A549 (cell line): ENCODE data around the gene SAMD3. TPM values are rescaled to one million over a fixed set of nuclear protein-coding genes. Genes with fewer than 3 reads are reported as not detected.
"Not testable (repeated sequence)": the region's sequence is repeated elsewhere in the genome, so short reads cannot be mapped to it uniquely, and the experiment has no call there.

Source experiments
- ATAC-seq, 2 experiments: fragments of 200-7000 bp in 1 of 2; fragments of >200 bp in 1 of 2; cut with Nextera tagmentation in 1 of 2; cut with Tn5 transposase in 1 of 2; 3 replicates each; pipeline versions ENCODE4 v1.8.0 to v1.9.1; 2018 to 2020; ENCODE audit warnings: mild to moderate bottlenecking in 1 of 2, moderate library complexity in 1 of 2
- CTCF ChIA-PET: fragments of 300-600 bp; sonication (Branson Sonifier 250); formaldehyde crosslinking; extraction: SDS; loops from one replicate; lab custom pipeline; 2021; ENCODE audit warnings: antibody characterized with exemption, inconsistent platforms; lab: Yijun Ruan, JAX
- POLR2A ChIA-PET: fragments of 350-600 bp; formaldehyde crosslinking; extraction: SDS; loops from one replicate; lab custom pipeline; 2021; ENCODE audit warnings: antibody characterized with exemption, inconsistent platforms; lab: Yijun Ruan, JAX
- DNase-seq, 2 experiments: peaks; one replicate each; pipeline versions ENCODE4 v3.0.0 to v3.0.0-alpha.2; 2011 to 2016; ENCODE audit warnings: low read depth in 1 of 2, low spot score in 1 of 2
- FAIRE-seq: peaks from 2 replicates; lab custom pipeline; 2011; peaks lifted over from hg19 to GRCh38; lab: Jason Lieb, UNC
- H3K27ac ChIP-seq, 2 experiments: fragments of >200 bp; sonication (Bioruptor Twin); formaldehyde crosslinking; 3 replicates each; pipeline ENCODE4 v1.5.1; 2016 to 2017
- H3K4me1 ChIP-seq: fragments of >200 bp; sonication (Bioruptor Twin); formaldehyde crosslinking; 3 replicates; pipeline ENCODE4 v1.6.1; 2016
- H3K4me2 ChIP-seq: fragments of >200 bp; sonication (Bioruptor Twin); formaldehyde crosslinking; 3 replicates; pipeline ENCODE4 v1.6.1; 2016
- H3K4me3 ChIP-seq: fragments of >200 bp; sonication (Bioruptor Twin); formaldehyde crosslinking; 3 replicates; pipeline ENCODE4 v1.5.1; 2016
- H3K9me3 ChIP-seq: fragments of >200 bp; sonication (Bioruptor Twin); formaldehyde crosslinking; 3 replicates; pipeline ENCODE4 v1.6.1; 2016
- CBX2 ChIP-seq: fragments of 200-600 bp; sonication (generic); IDR thresholded peaks from 2 replicates; pipeline ENCODE4 v1.6.1; 2016; ENCODE audit warnings: low read depth, mild to moderate bottlenecking, borderline replicate concordance
- CBX8 ChIP-seq: fragments of 200-600 bp; sonication (generic); IDR thresholded peaks from 2 replicates; pipeline ENCODE4 v1.6.1; 2016
- CEBPB ChIP-seq, 2 experiments: fragments of >200 bp in 1 of 2; sonication (Bioruptor Twin) in 1 of 2; formaldehyde crosslinking in 1 of 2; IDR thresholded peaks; 2 replicates each; pipeline ENCODE4 v1.6.1; 2012 to 2016
- ELK1 ChIP-seq: fragments of 150-350 bp; IDR thresholded peaks from 2 replicates; pipeline ENCODE4 v1.6.1; 2014; ENCODE audit warnings: low read depth, mild to moderate bottlenecking, low read length
- EP300 ChIP-seq, 2 experiments: fragments of >200 bp; sonication (Bioruptor Twin); formaldehyde crosslinking; IDR thresholded peaks; 2 replicates in 1 of 2; 3 replicates in 1 of 2; pipeline ENCODE4 v1.6.1; 2016 to 2017
- GATA3 ChIP-seq: IDR thresholded peaks from 2 replicates; pipeline ENCODE4 v1.6.1; 2012; ENCODE audit warnings: borderline replicate concordance
- HMGXB4 ChIP-seq: fragments of 250-450 bp; sonication (Bioruptor Pico); IDR thresholded peaks from 2 replicates; pipeline ENCODE4 v1.5.0; 2021; ENCODE audit warnings: mild to moderate bottlenecking, moderate library complexity, borderline replicate concordance
- HOXA7 ChIP-seq: fragments of 250-450 bp; sonication (Bioruptor Pico); IDR thresholded peaks from 2 replicates; pipeline ENCODE4 v1.5.0; 2020; ENCODE audit warnings: mild to moderate bottlenecking, moderate library complexity
- JUN ChIP-seq, 2 experiments: fragments of >200 bp; sonication (Bioruptor Twin); formaldehyde crosslinking; IDR thresholded peaks; 2 replicates in 1 of 2; 3 replicates in 1 of 2; pipeline ENCODE4 v1.6.1; 2016 to 2017
- MAFK ChIP-seq: fragments of 450-650 bp; IDR thresholded peaks from 2 replicates; pipeline ENCODE4 v1.6.1; 2014; ENCODE audit not compliant: partially characterized antibody
- MAZ ChIP-seq: fragments of 150-350 bp; IDR thresholded peaks from 2 replicates; pipeline ENCODE4 v1.6.1; 2014; ENCODE audit warnings: antibody characterized with exemption, low read depth, low read length, borderline replicate concordance
- MYC ChIP-seq: IDR thresholded peaks from 2 replicates; pipeline ENCODE4 v1.6.1; 2012; ENCODE audit warnings: mild to moderate bottlenecking, inconsistent platforms, low read length, improper control_type of control experiment, borderline replicate concordance
- PBX3 ChIP-seq: IDR thresholded peaks from 2 replicates; pipeline ENCODE4 v1.6.1; 2012
- RAD21 ChIP-seq, 2 experiments: fragments of >200 bp in 1 of 2; sonication (Bioruptor Twin) in 1 of 2; formaldehyde crosslinking in 1 of 2; IDR thresholded peaks in 1 of 2; conservative IDR thresholded peaks in 1 of 2; 2 replicates in 1 of 2; 3 replicates in 1 of 2; pipeline ENCODE4 v1.6.1; 2012 to 2018; ENCODE audit warnings: inconsistent platforms in 1 of 2
- REST ChIP-seq: fragments of 200-600 bp; sonication (generic); IDR thresholded peaks from 2 replicates; pipeline ENCODE4 v1.6.1; 2016; ENCODE audit warnings: antibody characterized with exemption, mild to moderate bottlenecking, moderate library complexity
- RNF2 ChIP-seq: fragments of 200-600 bp; sonication (generic); IDR thresholded peaks from 2 replicates; pipeline ENCODE4 v1.6.1; 2016; ENCODE audit warnings: low read depth, mild to moderate bottlenecking, antibody characterized with exemption, moderate library complexity, borderline replicate concordance
- SREBF2 ChIP-seq: fragments of 450-650 bp; IDR thresholded peaks from 2 replicates; pipeline ENCODE4 v1.6.1; 2014; ENCODE audit warnings: mild to moderate bottlenecking, moderate library complexity
- TP53 ChIP-seq: fragments of 250-450 bp; sonication (Bioruptor Pico); IDR thresholded peaks from 2 replicates; pipeline ENCODE4 v1.5.0; 2021; ENCODE audit warnings: mild to moderate bottlenecking, moderate library complexity
- USF2 ChIP-seq: fragments of 450-650 bp; IDR thresholded peaks from 2 replicates; pipeline ENCODE4 v1.6.1; 2014; ENCODE audit warnings: antibody characterized with exemption
- ZFP36 ChIP-seq: fragments of 450-650 bp; IDR thresholded peaks from 2 replicates; pipeline ENCODE4 v1.6.1; 2014; ENCODE audit warnings: borderline replicate concordance; ENCODE audit not compliant: partially characterized antibody
- WGBS: methylation state at CpG from one replicate; pipeline ENCODE4 v1.1.6; 2017; ENCODE audit errors: missing lambda C conversion rate; 5-methylcytosine and 5-hydroxymethylcytosine counted together
- polyA plus RNA-seq, 4 experiments: library from polyadenylated mRNA; depleted of rRNA in 3 of 4; stranded (reverse); fragments of >200 nt; fragmentation: RNase III in 1 of 4; extraction: RNeasy Plus Mini Kit Qiagen cat#74134 plus additional on column Dnase treatment in 1 of 4; gene quantifications; 2 replicates in 3 of 4; 3 replicates in 1 of 4; pipeline ENCODE4 v1.2.3, GENCODE V29; 2011 to 2017

SAMD3 gene
- polyA plus RNA-seq, 2 of the 4 experiments (the other 2 are of a cell fraction), result not detected

GRCh38 chr6:130120731-130121130 is 102.0 kb downstream of the SAMD3 start:
- no peak for ATAC-seq
- H3K9me3 ChIP-seq, result no peaks in the 10 kb centered on the region
- H3K4me1 ChIP-seq, result no peaks in the 10 kb centered on the region
- TF ChIP-seq HOXA7 (CRISPR knock-in tag), result no peak
- no peak for TF ChIP-seq GATA3
- TF ChIP-seq REST, result no peak
- TF ChIP-seq ELK1, result no peak
- no peak for TF ChIP-seq RAD21 (conservative IDR thresholded peaks at IDR 0.05 in 1 of 2, IDR thresholded peaks at IDR 0.05 in 1 of 2)
- TF ChIP-seq MAFK, result no peak
- no peak for TF ChIP-seq PBX3
- no peak for TF ChIP-seq JUN (IDR thresholded peaks at IDR 0.05)
- TF ChIP-seq USF2, result no peak
- no peak overlapping the region for H3K4me2 ChIP-seq
- ChIA-PET CTCF (no interaction called here), POLR2A (no interaction called here)
- FAIRE-seq, result no peak
- H3K4me3 ChIP-seq, result no peak overlapping the region
- H3K27ac ChIP-seq, result no peak overlapping the region
- DNase-seq, result no peak

GRCh38 chr6:130119211-130119610 is 103.5 kb downstream of the SAMD3 start:
- FAIRE-seq, result no peak

GRCh38 chr6:130118236-130118635 is 104.5 kb downstream of the SAMD3 start:
- no peaks in the 10 kb centered on the region for H3K4me1 ChIP-seq
- POLR2A ChIA-PET, result no interaction called here
- TF ChIP-seq CBX8 (no peak), SREBF2 (no peak), TP53 (CRISPR knock-in tag) (no peak), MYC (no peak), RNF2 (no peak), EP300 (IDR thresholded peaks at IDR 0.05) (no peak), CBX2 (no peak), ZFP36 (no peak), MAZ (no peak), HMGXB4 (CRISPR knock-in tag) (no peak)
- no peak for FAIRE-seq
- WGBS, result 81% methylated on average over 6 of the region's 6 CpGs
- no peak overlapping the region for H3K27ac ChIP-seq
- H3K9me3 ChIP-seq, result no peaks in the 10 kb centered on the region
- ATAC-seq, result no peak
- no peak overlapping the region for H3K4me3 ChIP-seq
- no peak overlapping the region for H3K4me2 ChIP-seq
- no peak for DNase-seq
- CTCF ChIA-PET, result no interaction called here

More at GRCh38 chr6:130119211-130119610, 103.5 kb downstream of the SAMD3 start:
- ChIA-PET POLR2A (no interaction called here), CTCF (no interaction called here)
- no peak overlapping the region for H3K27ac ChIP-seq
- no peaks in the 10 kb centered on the region for H3K4me1 ChIP-seq
- ATAC-seq (no peak), DNase-seq (no peak)
- TF ChIP-seq CEBPB (IDR thresholded peaks at IDR 0.05) (no peak), MYC (no peak), MAFK (peak; percentile 26), CBX8 (no peak)
- no peak overlapping the region for H3K4me2 ChIP-seq
- WGBS, result 92% methylated on average over 1 of the region's 1 CpG
- H3K9me3 ChIP-seq, result no peaks in the 10 kb centered on the region
- no peak overlapping the region for H3K4me3 ChIP-seq

GRCh38 chr6:130117187-130117701 is 105.5 kb downstream of the SAMD3 start:
- CTCF ChIA-PET, H3K27ac ChIP-seq, DNase-seq, H3K4me1 ChIP-seq, POLR2A ChIA-PET, H3K9me3 ChIP-seq, FAIRE-seq, ATAC-seq, H3K4me3 ChIP-seq, H3K4me2 ChIP-seq: not testable (repeated sequence)
- WGBS, result 97% methylated on average over 2 of the region's 4 CpGs
